Ectodermal cell (in vitro differentiated cells): ENCODE results near the gene ALX3.

Experiments
- H3K27ac ChIP-seq: 2 replicates; pipeline ENCODE4 v1.7.0; 2013; ENCODE audit warnings: mild to moderate bottlenecking, low read depth, low read length; ENCODE audit not compliant: insufficient read depth, poor library complexity, severe bottlenecking
- H3K27me3 ChIP-seq: 2 replicates; pipeline ENCODE4 v1.7.0; 2013; ENCODE audit warnings: mild to moderate bottlenecking, low read length; ENCODE audit not compliant: insufficient read depth, control insufficient read depth, poor library complexity, severe bottlenecking
- H3K36me3 ChIP-seq: one replicate; pipeline ENCODE4 v1.7.0; 2013; ENCODE audit warnings: low read length; ENCODE audit not compliant: control insufficient read depth, insufficient read depth
- H3K4me1 ChIP-seq: one replicate; pipeline ENCODE4 v1.7.0; 2013; ENCODE audit warnings: low read length; ENCODE audit not compliant: control insufficient read depth, insufficient read depth
- H3K4me3 ChIP-seq: 2 replicates; pipeline ENCODE4 v1.7.0; 2013; ENCODE audit warnings: low read depth, low read length, control low read depth; ENCODE audit not compliant: insufficient read depth
- H3K9me3 ChIP-seq: 2 replicates; pipeline ENCODE4 v1.7.0; 2013; ENCODE audit warnings: mild to moderate bottlenecking, low read length, moderate library complexity; ENCODE audit not compliant: control insufficient read depth
- WGBS, 2 experiments: methylation state at CpG; one replicate each; pipeline ENCODE4 v1.1.7; 2013; ENCODE audit warnings: missing lambda C conversion rate in 2 of 2; 5-methylcytosine and 5-hydroxymethylcytosine counted together

The ALX3 gene

GRCh38 chr1:110106013-110106941 lies 35.8 kb upstream of the ALX3 start:
- H3K4me1 ChIP-seq, result no peaks in the 10 kb centered on the region
- H3K36me3 ChIP-seq, result no peaks in the 10 kb centered on the region
- H3K27me3 ChIP-seq, result no peaks in the 10 kb centered on the region
- no peak overlapping the region for H3K4me3 ChIP-seq
- H3K27ac ChIP-seq, result no peak overlapping the region
- H3K9me3 ChIP-seq, result no peaks in the 10 kb centered on the region
- 34 to 36% methylated on average over 8 of the region's 8 CpGs for WGBS, 2 experiments

GRCh38 chr1:110102081-110102480 lies 31.6 kb upstream of the ALX3 start:
- H3K27me3 ChIP-seq, result no peaks in the 10 kb centered on the region
- no peaks in the 10 kb centered on the region for H3K9me3 ChIP-seq
- 89 to 92% methylated on average over 5 to 7 of the region's 7 CpGs for WGBS, 2 experiments
- no peak overlapping the region for H3K4me3 ChIP-seq
- H3K4me1 ChIP-seq, result no peaks in the 10 kb centered on the region
- H3K27ac ChIP-seq, result no peak overlapping the region
- no peaks in the 10 kb centered on the region for H3K36me3 ChIP-seq

- Histone ChIP-seq H3K4me3 (no peak overlapping the region), H3K36me3 (no peaks in the 10 kb centered on the region), H3K27me3 (no peaks in the 10 kb centered on the region), H3K9me3 (no peaks in the 10 kb centered on the region), H3K4me1 (no peaks in the 10 kb centered on the region), H3K27ac (no peak overlapping the region)
- 79 to 81% methylated on average over 2 of the region's 2 CpGs for WGBS, 2 experiments
Observed at GRCh38 chr1:110100335-110100734, 29.9 kb upstream of the ALX3 start.

GRCh38 chr1:110098222-110099026 lies 28.0 kb upstream of the ALX3 start:
- Histone ChIP-seq H3K36me3 (no peaks in the 10 kb centered on the region), H3K27me3 (no peaks in the 10 kb centered on the region), H3K9me3 (no peaks in the 10 kb centered on the region), H3K27ac (no peak overlapping the region), H3K4me3 (no peak overlapping the region), H3K4me1 (no peaks in the 10 kb centered on the region)
- 73 to 79% methylated on average over 9 of the region's 9 CpGs for WGBS, 2 experiments

- Histone ChIP-seq H3K36me3 (no peaks in the 10 kb centered on the region), H3K27me3 (no peaks in the 10 kb centered on the region), H3K9me3 (no peaks in the 10 kb centered on the region), H3K4me1 (no peaks in the 10 kb centered on the region), H3K4me3 (no peak overlapping the region), H3K27ac (no peak overlapping the region)
- 84% methylated on average over 11 of the region's 11 CpGs for WGBS, 2 experiments
Observed at GRCh38 chr1:110097507-110098221, 27.2 kb upstream of the ALX3 start.

- no peaks in the 10 kb centered on the region for H3K27me3 ChIP-seq
- no peaks in the 10 kb centered on the region for H3K36me3 ChIP-seq
- no peaks in the 10 kb centered on the region for H3K9me3 ChIP-seq
- no peak overlapping the region for H3K4me3 ChIP-seq
- 82 to 83% methylated on average over 7 of the region's 7 CpGs for WGBS, 2 experiments
- no peaks in the 10 kb centered on the region for H3K4me1 ChIP-seq
- no peak overlapping the region for H3K27ac ChIP-seq
Observed at GRCh38 chr1:110094931-110095654, 24.6 kb upstream of the ALX3 start.

GRCh38 chr1:110092991-110093390 lies 22.5 kb upstream of the ALX3 start:
- Histone ChIP-seq H3K27ac (no peak overlapping the region), H3K9me3 (no peaks in the 10 kb centered on the region), H3K27me3 (peaks cover under 1% of the 10 kb centered on the region), H3K36me3 (no peaks in the 10 kb centered on the region), H3K4me3 (no peak overlapping the region), H3K4me1 (peaks cover 9% of the 10 kb centered on the region)
- WGBS, 2 experiments, result 87 to 96% methylated on average over 2 of the region's 2 CpGs

- no peaks in the 10 kb centered on the region for H3K9me3 ChIP-seq
- 73 to 88% methylated on average over 3 of the region's 3 CpGs for WGBS, 2 experiments
- no peak overlapping the region for H3K4me3 ChIP-seq
- H3K4me1 ChIP-seq, result peaks cover 9% of the 10 kb centered on the region
- H3K36me3 ChIP-seq, result no peaks in the 10 kb centered on the region
- peaks cover 13% of the 10 kb centered on the region for H3K27me3 ChIP-seq
- H3K27ac ChIP-seq, result no peak overlapping the region
Observed at GRCh38 chr1:110091791-110092190, 21.3 kb upstream of the ALX3 start.

GRCh38 chr1:110091381-110091780 lies 20.9 kb upstream of the ALX3 start:
- Histone ChIP-seq H3K4me1 (peaks cover 9% of the 10 kb centered on the region), H3K9me3 (no peaks in the 10 kb centered on the region), H3K27me3 (peaks cover 17% of the 10 kb centered on the region), H3K36me3 (no peaks in the 10 kb centered on the region), H3K4me3 (no peak overlapping the region), H3K27ac (no peak overlapping the region)
- WGBS, 2 experiments, result 87 to 96% methylated on average over 2 of the region's 2 CpGs
